NCI-H69 (cell line): ENCODE results near the gene UBE3A.

Source experiments
- DNase-seq: peaks from one replicate; lab custom pipeline; 2025; lab: John Stamatoyannopoulos, UW

Gene UBE3A

GRCh38 chr15:25329696-25330095 is 109.1 kb downstream of the UBE3A start:
- peak; percentile 8 for DNase-seq

DNA sequence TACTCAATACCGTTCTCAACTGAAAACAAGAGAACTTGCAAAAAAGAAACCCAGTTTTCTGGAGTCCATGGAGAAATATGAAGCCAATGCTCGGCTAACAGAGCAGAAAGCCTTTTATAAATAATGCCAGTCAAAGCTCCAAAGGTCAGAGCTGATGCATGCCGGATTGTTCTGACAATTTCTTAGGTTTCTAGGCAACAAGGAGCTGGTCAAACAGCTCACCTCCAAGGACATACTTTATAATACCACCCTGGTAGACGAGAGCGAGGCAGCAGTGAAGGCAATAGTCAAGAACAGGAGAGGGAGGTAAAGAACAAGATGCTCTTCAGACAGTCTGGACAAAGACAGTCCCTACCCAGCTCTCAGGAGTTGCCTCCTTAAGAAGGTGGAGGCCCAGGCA is 111.1 kb downstream of the UBE3A start:
- DNase-seq = no peak

DNA sequence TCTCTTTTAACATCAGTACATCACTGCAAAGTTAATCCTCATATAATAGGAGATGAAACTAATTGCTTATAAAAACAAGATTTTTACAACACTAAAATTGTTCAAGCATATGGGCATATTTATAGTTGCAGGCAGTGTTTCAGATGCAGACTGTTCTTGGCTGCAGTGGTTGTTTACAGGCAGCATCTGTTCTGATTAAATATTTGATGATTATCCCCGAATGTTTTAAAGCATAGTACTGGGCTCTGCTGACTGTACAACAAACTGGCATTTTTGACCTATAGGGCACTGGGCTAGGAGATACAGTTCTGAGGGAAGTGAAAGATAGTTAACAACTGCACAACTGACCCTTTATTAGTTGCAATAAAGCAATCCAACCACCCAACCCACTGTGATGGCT is 113.6 kb downstream of the UBE3A start:
- no peak for DNase-seq

DNA sequence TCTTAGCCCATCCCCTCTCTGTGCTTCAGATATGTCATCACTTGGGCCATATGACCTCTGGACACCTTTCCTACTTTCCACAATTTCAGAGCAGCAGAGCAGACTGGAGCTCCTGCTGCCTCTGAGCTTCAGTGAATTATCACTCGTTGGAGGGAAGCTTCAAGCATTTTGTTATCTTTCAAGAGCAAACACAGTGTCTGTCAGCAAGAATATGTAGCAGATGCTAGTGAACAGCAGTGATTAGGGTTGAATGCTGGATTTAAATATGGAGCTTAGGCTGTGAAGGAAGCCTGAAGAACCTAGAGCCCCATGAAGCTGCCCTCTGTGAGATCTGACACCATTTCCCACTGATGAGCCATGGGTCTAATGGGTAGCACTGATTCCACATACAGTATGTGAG is 115.4 kb downstream of the UBE3A start:
- no peak for DNase-seq

DNA sequence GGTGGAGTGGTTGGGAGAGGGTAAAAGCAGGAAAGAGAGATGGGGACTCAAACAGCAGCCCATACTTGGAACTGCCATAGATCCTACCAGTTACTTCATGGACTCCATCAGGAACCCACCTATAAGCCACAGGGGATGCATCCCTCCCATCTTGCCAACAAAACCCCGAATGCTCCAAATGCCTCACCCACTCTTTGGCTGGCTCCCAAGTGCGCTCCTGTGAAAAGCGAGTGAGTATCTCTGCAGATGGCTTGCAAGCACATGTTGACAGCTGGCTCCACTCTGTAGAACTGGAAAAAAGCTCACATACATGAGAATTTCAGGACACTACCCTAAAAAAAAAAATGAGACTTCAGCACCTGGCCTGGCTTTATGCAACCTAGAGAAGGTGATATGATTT is 151.0 kb downstream of the UBE3A start:
- no peak for DNase-seq
